Chondrocyte (in vitro differentiated cells): ENCODE data around the gene RELCH. TPM values are rescaled to one million over a fixed set of nuclear protein-coding genes. Genes with fewer than 3 reads are reported as not detected.

ENCODE experiments used
- DNase-seq: peaks from one replicate; pipeline ENCODE4 v3.0.0; 2021; ENCODE audit warnings: mixed read lengths, low spot score
- H3K27ac Mint-ChIP-seq: one replicate; pipeline ENCODE4 v1.8.0; 2021; ENCODE audit warnings: mild to moderate bottlenecking, moderate library complexity, mixed read lengths; ENCODE audit not compliant: unreplicated experiment
- H3K27me3 Mint-ChIP-seq: 2 replicates; pipeline ENCODE4 v1.8.0; 2021; ENCODE audit warnings: low read depth, mixed read lengths
- H3K36me3 Mint-ChIP-seq: 2 replicates; pipeline ENCODE4 v1.8.0; 2021; ENCODE audit warnings: low read depth, mixed read lengths
- H3K4me1 Mint-ChIP-seq: 2 replicates; pipeline ENCODE4 v1.8.0; 2021; ENCODE audit warnings: low read depth, mild to moderate bottlenecking, mixed read lengths
- H3K4me3 Mint-ChIP-seq: one replicate; pipeline ENCODE4 v1.8.0; 2021; ENCODE audit warnings: mild to moderate bottlenecking, moderate library complexity, mixed read lengths; ENCODE audit not compliant: unreplicated experiment
- H3K9me3 Mint-ChIP-seq: 2 replicates; pipeline ENCODE4 v1.8.0; 2021; ENCODE audit warnings: low read depth, mixed read lengths
- total RNA-seq: library from RNA; stranded (reverse); gene quantifications from 3 replicates; pipeline ENCODE4 v1.2.1, GENCODE V29; 2021
- TF ChIP-seq, protein P1 (sequence below): fragments of 200-600 bp; sonication (generic); IDR thresholded peaks from 2 replicates; pipeline ENCODE4 v1.5.0; 2021; ENCODE audit warnings: antibody characterized with exemption, mild to moderate bottlenecking, moderate library complexity

Gene RELCH
- total RNA-seq, 1 donor from 2014 or later, result 15.2 TPM

- Mint-ChIP-seq H3K4me3 (no peak overlapping the region), H3K36me3 (peaks cover 4% of the 10 kb centered on the region), H3K27me3 (peaks cover 55% of the 10 kb centered on the region), H3K4me1 (peaks cover 25% of the 10 kb centered on the region), H3K27ac (no peak overlapping the region), H3K9me3 (no peaks in the 10 kb centered on the region)
- TF ChIP-seq, protein P1, sequence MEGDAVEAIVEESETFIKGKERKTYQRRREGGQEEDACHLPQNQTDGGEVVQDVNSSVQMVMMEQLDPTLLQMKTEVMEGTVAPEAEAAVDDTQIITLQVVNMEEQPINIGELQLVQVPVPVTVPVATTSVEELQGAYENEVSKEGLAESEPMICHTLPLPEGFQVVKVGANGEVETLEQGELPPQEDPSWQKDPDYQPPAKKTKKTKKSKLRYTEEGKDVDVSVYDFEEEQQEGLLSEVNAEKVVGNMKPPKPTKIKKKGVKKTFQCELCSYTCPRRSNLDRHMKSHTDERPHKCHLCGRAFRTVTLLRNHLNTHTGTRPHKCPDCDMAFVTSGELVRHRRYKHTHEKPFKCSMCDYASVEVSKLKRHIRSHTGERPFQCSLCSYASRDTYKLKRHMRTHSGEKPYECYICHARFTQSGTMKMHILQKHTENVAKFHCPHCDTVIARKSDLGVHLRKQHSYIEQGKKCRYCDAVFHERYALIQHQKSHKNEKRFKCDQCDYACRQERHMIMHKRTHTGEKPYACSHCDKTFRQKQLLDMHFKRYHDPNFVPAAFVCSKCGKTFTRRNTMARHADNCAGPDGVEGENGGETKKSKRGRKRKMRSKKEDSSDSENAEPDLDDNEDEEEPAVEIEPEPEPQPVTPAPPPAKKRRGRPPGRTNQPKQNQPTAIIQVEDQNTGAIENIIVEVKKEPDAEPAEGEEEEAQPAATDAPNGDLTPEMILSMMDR, result no peak
- DNase-seq, result no peak
These were observed 140.9 kb downstream of the RELCH start for GRCh38 chr18:62327977-62328376.

- peaks cover 25% of the 10 kb centered on the region for H3K4me1 Mint-ChIP-seq
- TF ChIP-seq, protein P1, result no peak
- H3K9me3 Mint-ChIP-seq, result no peaks in the 10 kb centered on the region
- peak overlapping the region; percentile 71 for H3K27ac Mint-ChIP-seq
- DNase-seq, result no peak
- H3K4me3 Mint-ChIP-seq, result no peak overlapping the region
- H3K27me3 Mint-ChIP-seq, result peaks cover 46% of the 10 kb centered on the region
- H3K36me3 Mint-ChIP-seq, result peaks cover 2% of the 10 kb centered on the region
These were observed 141.8 kb downstream of the RELCH start for GRCh38 chr18:62328586-62329525.

DNA sequence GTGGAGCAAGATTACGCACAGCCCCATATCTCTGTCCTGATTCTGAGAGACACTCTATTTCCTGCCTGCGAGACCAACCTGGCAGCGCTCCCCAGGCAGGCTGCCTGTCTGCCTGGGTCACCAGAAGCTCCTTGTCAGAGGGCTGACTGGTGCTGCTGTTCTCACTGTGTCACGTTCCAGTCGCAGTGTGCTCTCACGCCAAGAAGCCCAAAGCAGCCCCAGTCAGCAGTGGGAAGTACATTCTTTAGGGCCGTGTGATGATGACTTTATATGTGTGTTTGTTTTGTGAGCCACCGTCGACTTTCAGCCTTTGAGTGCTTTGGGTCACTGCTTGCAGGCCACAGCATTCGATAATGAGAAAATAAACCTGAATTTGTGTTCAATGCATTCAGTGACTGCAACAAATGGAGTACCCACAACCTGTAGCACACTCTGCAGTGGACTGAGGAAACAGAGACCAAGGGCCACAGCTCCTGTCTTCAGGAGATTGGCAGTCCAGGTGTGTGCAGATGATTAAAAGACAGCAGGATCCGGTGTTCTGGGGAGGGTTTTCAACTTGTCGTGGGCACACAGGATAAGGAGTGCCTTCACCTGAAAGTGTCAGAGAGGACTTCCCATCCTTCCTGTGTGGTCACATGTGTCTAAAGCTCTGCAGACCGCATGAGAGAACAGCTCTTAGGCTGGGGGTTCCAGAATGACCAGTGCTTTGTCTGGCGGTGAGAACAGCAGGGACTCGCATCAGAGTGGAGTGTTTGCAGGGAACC lies 142.8 kb downstream of the RELCH start:
- Mint-ChIP-seq H3K4me3 (peak overlapping the region; percentile 9), H3K4me1 (peaks cover 22% of the 10 kb centered on the region), H3K27ac (peak overlapping the region; percentile 71), H3K36me3 (no peaks in the 10 kb centered on the region), H3K27me3 (peaks cover 38% of the 10 kb centered on the region), H3K9me3 (no peaks in the 10 kb centered on the region)
- no peak for DNase-seq
- TF ChIP-seq, protein P1, result no peak

DNA sequence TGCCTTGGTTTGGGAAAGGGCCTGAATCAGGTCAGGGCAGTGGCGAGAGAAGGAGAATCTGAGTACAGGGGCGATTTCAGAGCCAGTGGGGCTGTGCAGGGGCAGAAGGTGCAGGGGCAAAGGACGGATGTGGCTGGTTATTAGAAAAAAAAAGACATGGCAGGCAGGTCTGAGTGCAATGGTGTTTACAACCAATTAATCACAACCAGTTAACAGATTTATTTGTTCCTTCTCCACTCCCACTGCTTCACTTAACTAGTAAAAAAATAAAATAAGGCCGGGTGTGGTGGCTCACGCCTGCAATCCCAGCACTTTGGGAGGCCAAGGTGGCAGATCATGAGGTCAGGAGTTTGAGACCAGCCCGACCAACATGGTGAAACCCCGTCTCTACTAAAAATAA lies 143.6 kb downstream of the RELCH start:
- Mint-ChIP-seq H3K9me3 (no peaks in the 10 kb centered on the region), H3K36me3 (no peaks in the 10 kb centered on the region), H3K27me3 (peaks cover 37% of the 10 kb centered on the region), H3K4me1 (peaks cover 22% of the 10 kb centered on the region), H3K4me3 (no peak overlapping the region), H3K27ac (no peak overlapping the region)
- no peak for DNase-seq
- TF ChIP-seq, protein P1, result no peak

DNA sequence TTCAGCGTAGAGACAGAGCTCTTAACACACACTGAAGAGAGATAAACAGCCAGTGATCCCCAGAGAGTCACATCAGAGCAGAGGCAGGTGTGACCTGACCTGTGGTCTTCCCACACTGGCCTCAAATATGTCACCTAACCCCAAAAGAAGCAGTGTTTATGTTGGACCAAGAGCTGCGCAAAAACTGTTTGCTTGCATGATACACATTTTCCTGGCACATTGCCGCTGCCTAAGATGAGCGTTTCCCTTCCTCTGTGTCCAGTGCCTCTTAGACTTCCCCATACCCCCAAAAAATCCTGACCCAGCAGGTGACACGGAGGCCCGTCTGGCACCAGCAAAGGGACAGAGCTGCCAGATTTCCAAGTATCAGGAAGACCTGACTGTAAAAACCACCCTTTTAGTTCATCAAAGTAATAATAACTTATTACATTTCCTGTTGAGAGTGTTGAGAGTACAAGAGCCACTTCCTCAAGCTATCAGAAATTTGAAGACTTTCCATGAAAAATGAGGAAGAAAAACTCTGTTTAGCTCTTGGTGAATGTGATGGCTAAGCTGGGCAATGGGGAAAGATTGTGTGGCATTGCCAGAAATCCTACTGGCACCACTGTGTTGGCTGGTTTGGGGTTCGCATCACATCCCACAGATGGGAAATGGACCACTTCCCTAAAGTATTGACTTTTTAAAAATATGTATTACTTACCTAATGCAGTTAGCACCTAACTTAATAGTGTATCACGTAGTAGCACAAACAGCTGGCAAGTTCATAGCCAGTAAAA lies 144.7 kb downstream of the RELCH start:
- peaks cover 17% of the 10 kb centered on the region for H3K4me1 Mint-ChIP-seq
- no peaks in the 10 kb centered on the region for H3K36me3 Mint-ChIP-seq
- H3K27ac Mint-ChIP-seq, result peak overlapping the region; percentile 37
- H3K27me3 Mint-ChIP-seq, result peaks cover 31% of the 10 kb centered on the region
- DNase-seq, result no peak
- TF ChIP-seq, protein P1, result no peak
- H3K9me3 Mint-ChIP-seq, result no peaks in the 10 kb centered on the region
- no peak overlapping the region for H3K4me3 Mint-ChIP-seq
